ENCODE results near the gene RETREG1. TPM values are rescaled to one million over a fixed set of nuclear protein-coding genes. Genes with fewer than 3 reads are reported as not detected.
"Not testable (repeated sequence)": the region's sequence is repeated elsewhere in the genome, so short reads cannot be mapped to it uniquely, and the experiment has no call there.

RETREG1 gene
- total RNA-seq, 1 experiment from 2014 or later, result not detected

GRCh38 chr5:16656561-16657191 is 39.9 kb upstream of the RETREG1 start:
- Histone ChIP-seq H3K27ac (ENCODE audit: low read length) (no peak overlapping the region), H3K4me3 (ENCODE audit: low read length) (no peak overlapping the region), H4K20me1 (ENCODE audit: insufficient read depth, low read depth, low read length) (no peaks in the 10 kb centered on the region), H3K9me3 (ENCODE audit: low read length) (no peaks in the 10 kb centered on the region), H2AFZ (ENCODE audit: low read length) (no peak overlapping the region), H3K9me2 (replicated peaks; ENCODE audit: insufficient read depth, low read length) (no peaks in the 10 kb centered on the region), H3K27me3 (ENCODE audit: low read length) (no peaks in the 10 kb centered on the region), H3K79me2 (ENCODE audit: low read length) (no peaks in the 10 kb centered on the region), H3K4me1 (ENCODE audit: low read length) (no peaks in the 10 kb centered on the region), H3K36me3 (ENCODE audit: insufficient read depth, low read length) (no peaks in the 10 kb centered on the region), H3K9ac (ENCODE audit: low read length) (no peak overlapping the region), H3K4me2 (ENCODE audit: low read depth, low read length, poor library complexity, severe bottlenecking) (no peak overlapping the region)
- no peak for DNase-seq

GRCh38 chr5:16654647-16655334 is 38.0 kb upstream of the RETREG1 start:
- no peaks in the 10 kb centered on the region for H3K9me3 ChIP-seq (ENCODE audit: low read length)
- H3K4me3 ChIP-seq (ENCODE audit: low read length), result no peak overlapping the region
- H3K4me1 ChIP-seq (ENCODE audit: low read length), result no peaks in the 10 kb centered on the region
- H2AFZ ChIP-seq (ENCODE audit: low read length), result no peak overlapping the region
- no peaks in the 10 kb centered on the region for H3K79me2 ChIP-seq (ENCODE audit: low read length)
- no peak overlapping the region for H3K9ac ChIP-seq (ENCODE audit: low read length)
- H3K4me2 ChIP-seq (ENCODE audit: low read depth, low read length, poor library complexity, severe bottlenecking), result no peak overlapping the region
- H3K27ac ChIP-seq (ENCODE audit: low read length), result no peak overlapping the region
- H3K27me3 ChIP-seq (ENCODE audit: low read length), result no peaks in the 10 kb centered on the region
- DNase-seq, result no peak
- no peaks in the 10 kb centered on the region for H4K20me1 ChIP-seq (ENCODE audit: insufficient read depth, low read depth, low read length)
- H3K9me2 ChIP-seq (replicated peaks; ENCODE audit: insufficient read depth, low read length), result no peaks in the 10 kb centered on the region
- H3K36me3 ChIP-seq (ENCODE audit: insufficient read depth, low read length), result no peaks in the 10 kb centered on the region

- H3K79me2 ChIP-seq (ENCODE audit: low read length); H4K20me1 ChIP-seq (ENCODE audit: insufficient read depth, low read depth, low read length); H3K4me1 ChIP-seq (ENCODE audit: low read length); H3K9ac ChIP-seq (ENCODE audit: low read length); H3K36me3 ChIP-seq (ENCODE audit: insufficient read depth, low read length); H2AFZ ChIP-seq (ENCODE audit: low read length); H3K4me3 ChIP-seq (ENCODE audit: low read length); H3K9me3 ChIP-seq (ENCODE audit: low read length); H3K27ac ChIP-seq (ENCODE audit: low read length); H3K9me2 ChIP-seq (replicated peaks; ENCODE audit: insufficient read depth, low read length); DNase-seq; H3K4me2 ChIP-seq (ENCODE audit: low read depth, low read length, poor library complexity, severe bottlenecking); H3K27me3 ChIP-seq (ENCODE audit: low read length): not testable (repeated sequence)
Measured at GRCh38 chr5:16648739-16649138, 31.9 kb upstream of the RETREG1 start.

- H3K4me2 ChIP-seq (ENCODE audit: low read depth, low read length, poor library complexity, severe bottlenecking), result no peak overlapping the region
- no peak overlapping the region for H3K9ac ChIP-seq (ENCODE audit: low read length)
- H3K9me2 ChIP-seq (replicated peaks; ENCODE audit: insufficient read depth, low read length), result no peaks in the 10 kb centered on the region
- no peaks in the 10 kb centered on the region for H3K4me1 ChIP-seq (ENCODE audit: low read length)
- no peak overlapping the region for H2AFZ ChIP-seq (ENCODE audit: low read length)
- no peaks in the 10 kb centered on the region for H3K36me3 ChIP-seq (ENCODE audit: insufficient read depth, low read length)
- H4K20me1 ChIP-seq (ENCODE audit: insufficient read depth, low read depth, low read length), result no peaks in the 10 kb centered on the region
- H3K4me3 ChIP-seq (ENCODE audit: low read length), result no peak overlapping the region
- H3K27ac ChIP-seq (ENCODE audit: low read length), result no peak overlapping the region
- H3K27me3 ChIP-seq (ENCODE audit: low read length), result no peaks in the 10 kb centered on the region
- H3K79me2 ChIP-seq (ENCODE audit: low read length), result no peaks in the 10 kb centered on the region
- no peaks in the 10 kb centered on the region for H3K9me3 ChIP-seq (ENCODE audit: low read length)
- no peak for DNase-seq
Measured at GRCh38 chr5:16644301-16644889, 27.6 kb upstream of the RETREG1 start.

GRCh38 chr5:16642867-16643266 is 26.1 kb upstream of the RETREG1 start:
- H2AFZ ChIP-seq (ENCODE audit: low read length), result no peak overlapping the region
- no peaks in the 10 kb centered on the region for H3K79me2 ChIP-seq (ENCODE audit: low read length)
- H3K27ac ChIP-seq (ENCODE audit: low read length), result no peak overlapping the region
- no peaks in the 10 kb centered on the region for H4K20me1 ChIP-seq (ENCODE audit: insufficient read depth, low read depth, low read length)
- H3K4me2 ChIP-seq (ENCODE audit: low read depth, low read length, poor library complexity, severe bottlenecking), result no peak overlapping the region
- no peak overlapping the region for H3K4me3 ChIP-seq (ENCODE audit: low read length)
- H3K9ac ChIP-seq (ENCODE audit: low read length), result no peak overlapping the region
- no peaks in the 10 kb centered on the region for H3K27me3 ChIP-seq (ENCODE audit: low read length)
- no peaks in the 10 kb centered on the region for H3K4me1 ChIP-seq (ENCODE audit: low read length)
- no peaks in the 10 kb centered on the region for H3K36me3 ChIP-seq (ENCODE audit: insufficient read depth, low read length)
- H3K9me2 ChIP-seq (replicated peaks; ENCODE audit: insufficient read depth, low read length), result no peaks in the 10 kb centered on the region
- no peaks in the 10 kb centered on the region for H3K9me3 ChIP-seq (ENCODE audit: low read length)
- DNase-seq, result no peak

GRCh38 chr5:16639206-16639605 is 22.4 kb upstream of the RETREG1 start:
- no peaks in the 10 kb centered on the region for H4K20me1 ChIP-seq (ENCODE audit: insufficient read depth, low read depth, low read length)
- H3K9me3 ChIP-seq (ENCODE audit: low read length), result no peaks in the 10 kb centered on the region
- H3K4me3 ChIP-seq (ENCODE audit: low read length), result no peak overlapping the region
- no peak overlapping the region for H2AFZ ChIP-seq (ENCODE audit: low read length)
- no peak overlapping the region for H3K4me2 ChIP-seq (ENCODE audit: low read depth, low read length, poor library complexity, severe bottlenecking)
- H3K36me3 ChIP-seq (ENCODE audit: insufficient read depth, low read length), result no peaks in the 10 kb centered on the region
- no peak overlapping the region for H3K9ac ChIP-seq (ENCODE audit: low read length)
- no peak overlapping the region for H3K27ac ChIP-seq (ENCODE audit: low read length)
- no peaks in the 10 kb centered on the region for H3K9me2 ChIP-seq (replicated peaks; ENCODE audit: insufficient read depth, low read length)
- H3K27me3 ChIP-seq (ENCODE audit: low read length), result no peaks in the 10 kb centered on the region
- H3K4me1 ChIP-seq (ENCODE audit: low read length), result no peaks in the 10 kb centered on the region
- H3K79me2 ChIP-seq (ENCODE audit: low read length), result no peaks in the 10 kb centered on the region
- no peak for DNase-seq

GRCh38 chr5:16628376-16628775 is 11.6 kb upstream of the RETREG1 start:
- no peak for DNase-seq
- no peak overlapping the region for H3K4me3 ChIP-seq (ENCODE audit: low read length)
- H3K4me1 ChIP-seq (ENCODE audit: low read length), result no peaks in the 10 kb centered on the region
- H4K20me1 ChIP-seq (ENCODE audit: insufficient read depth, low read depth, low read length), result no peaks in the 10 kb centered on the region
- no peak overlapping the region for H3K27ac ChIP-seq (ENCODE audit: low read length)
- H3K4me2 ChIP-seq (ENCODE audit: low read depth, low read length, poor library complexity, severe bottlenecking), result no peak overlapping the region
- H3K9me3 ChIP-seq (ENCODE audit: low read length), result no peaks in the 10 kb centered on the region
- no peaks in the 10 kb centered on the region for H3K36me3 ChIP-seq (ENCODE audit: insufficient read depth, low read length)
- H3K79me2 ChIP-seq (ENCODE audit: low read length), result no peaks in the 10 kb centered on the region
- H3K27me3 ChIP-seq (ENCODE audit: low read length), result no peaks in the 10 kb centered on the region
- H3K9me2 ChIP-seq (replicated peaks; ENCODE audit: insufficient read depth, low read length), result no peaks in the 10 kb centered on the region
- no peak overlapping the region for H2AFZ ChIP-seq (ENCODE audit: low read length)
- no peak overlapping the region for H3K9ac ChIP-seq (ENCODE audit: low read length)

- DNase-seq, result no peak
- Histone ChIP-seq H3K27ac (ENCODE audit: low read length) (no peak overlapping the region), H3K4me2 (ENCODE audit: low read depth, low read length, poor library complexity, severe bottlenecking) (no peak overlapping the region)
Measured at GRCh38 chr5:16626696-16627264, 10.0 kb upstream of the RETREG1 start.

More at GRCh38 chr5:16626696-16627264, 10.0 kb upstream of the RETREG1 start:
- Histone ChIP-seq H3K4me3 (ENCODE audit: low read length) (no peak overlapping the region), H3K9me2 (replicated peaks; ENCODE audit: insufficient read depth, low read length) (no peaks in the 10 kb centered on the region), H3K9me3 (ENCODE audit: low read length) (no peaks in the 10 kb centered on the region), H3K9ac (ENCODE audit: low read length) (no peak overlapping the region), H4K20me1 (ENCODE audit: insufficient read depth, low read depth, low read length) (no peaks in the 10 kb centered on the region), H3K27me3 (ENCODE audit: low read length) (no peaks in the 10 kb centered on the region), H2AFZ (ENCODE audit: low read length) (no peak overlapping the region), H3K36me3 (ENCODE audit: insufficient read depth, low read length) (no peaks in the 10 kb centered on the region), H3K4me1 (ENCODE audit: low read length) (no peaks in the 10 kb centered on the region), H3K79me2 (ENCODE audit: low read length) (no peaks in the 10 kb centered on the region)

All from Karpas-422 (cell line).